GM18498 (cell line): ENCODE results near the gene PIP5KL1.
A peak's percentile ranks its signal among the peaks of the same experiment; 100 is the strongest.

Experiments used
- ATAC-seq: cut with Tn5 transposase; IDR thresholded peaks from one replicate; pipeline ENCODE4 v1.9.1; 2021; ENCODE audit warnings: mild to moderate bottlenecking, moderate library complexity; ENCODE audit not compliant: unreplicated experiment

The PIP5KL1 gene, protein sequence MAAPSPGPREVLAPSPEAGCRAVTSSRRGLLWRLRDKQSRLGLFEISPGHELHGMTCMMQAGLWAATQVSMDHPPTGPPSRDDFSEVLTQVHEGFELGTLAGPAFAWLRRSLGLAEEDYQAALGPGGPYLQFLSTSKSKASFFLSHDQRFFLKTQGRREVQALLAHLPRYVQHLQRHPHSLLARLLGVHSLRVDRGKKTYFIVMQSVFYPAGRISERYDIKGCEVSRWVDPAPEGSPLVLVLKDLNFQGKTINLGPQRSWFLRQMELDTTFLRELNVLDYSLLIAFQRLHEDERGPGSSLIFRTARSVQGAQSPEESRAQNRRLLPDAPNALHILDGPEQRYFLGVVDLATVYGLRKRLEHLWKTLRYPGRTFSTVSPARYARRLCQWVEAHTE

DNA sequence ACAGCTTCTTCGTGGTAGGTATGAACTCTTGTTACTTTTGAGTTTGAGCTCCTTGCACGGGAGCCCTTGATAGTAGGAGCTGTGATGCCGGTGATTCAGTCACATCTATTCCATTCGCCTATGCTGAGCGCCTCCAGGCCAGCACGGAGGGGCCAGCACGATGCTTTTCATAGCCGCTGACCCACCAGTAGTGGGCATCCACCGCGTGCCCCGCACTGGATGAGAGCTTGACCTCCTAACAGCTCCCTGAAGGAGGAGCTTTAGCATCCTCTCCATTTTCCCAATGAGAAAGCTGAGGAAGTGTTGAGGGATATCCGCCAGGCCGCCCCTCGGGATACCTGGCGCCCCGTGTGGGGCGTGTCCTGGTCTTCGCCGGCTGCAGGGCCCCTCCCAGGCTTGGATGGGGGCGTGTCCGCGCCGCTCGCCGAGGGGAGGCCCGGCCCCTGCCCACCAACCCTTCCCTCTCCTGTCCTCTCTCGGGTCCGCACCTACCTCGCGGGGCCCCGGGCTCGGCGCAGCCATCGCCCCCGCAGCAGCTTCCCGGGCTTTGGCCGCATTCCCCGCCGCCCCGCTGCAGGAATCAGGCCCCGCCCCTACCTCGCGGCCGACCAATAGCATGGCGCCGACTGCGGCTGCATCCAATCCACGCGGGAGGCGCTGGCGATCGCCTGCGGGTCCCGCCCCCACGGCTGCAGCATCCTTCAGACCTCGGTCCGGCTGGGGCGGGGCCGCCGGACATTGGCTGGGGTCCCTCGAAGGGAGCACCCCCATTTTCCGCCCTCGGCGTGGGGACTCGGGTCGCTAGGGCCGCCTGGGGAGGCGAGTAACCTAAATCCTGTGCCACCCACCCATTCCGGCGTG lies at the start of gene PIP5KL1:
PIP5KL1 (minus strand) TSS at position 547 of the 861 bp plus-strand sequence; CDS start at position 522, 25 bp downstream.
- ATAC-seq: peak; percentile 86

DNA sequence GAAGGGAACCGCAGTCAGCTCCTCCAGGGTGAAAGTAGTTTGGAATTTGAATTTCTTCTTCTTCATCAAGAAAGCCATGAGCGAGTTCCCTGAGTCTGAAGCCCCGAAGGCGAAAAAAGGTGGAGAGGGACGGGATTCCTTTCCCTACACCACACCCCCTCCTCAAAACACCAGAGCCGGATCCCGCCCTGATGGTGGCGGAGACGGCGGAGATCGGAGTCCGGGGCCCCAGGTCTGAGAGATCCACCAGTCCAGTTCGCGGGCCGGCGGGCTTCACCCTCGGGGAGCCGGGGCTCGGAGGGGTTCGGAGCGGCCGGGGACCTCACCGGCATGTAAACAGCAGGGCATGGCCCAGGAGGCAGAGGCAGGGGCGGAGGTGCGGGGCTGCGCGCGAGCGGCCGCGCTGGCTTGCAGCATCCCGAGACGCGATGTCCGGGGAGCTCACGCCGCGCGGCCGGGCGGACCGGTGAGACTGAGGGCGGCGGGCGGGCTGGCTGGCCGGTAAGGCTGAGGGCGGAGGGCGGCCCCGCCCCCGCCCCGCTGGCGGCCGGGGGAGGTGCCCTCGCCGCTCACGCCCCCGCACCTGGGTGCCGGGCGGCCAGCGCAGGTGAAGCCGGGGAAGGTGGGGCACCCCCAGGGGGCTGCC lies 49.6 kb upstream of the PIP5KL1 start:
- ATAC-seq: peak; percentile 43

DNA sequence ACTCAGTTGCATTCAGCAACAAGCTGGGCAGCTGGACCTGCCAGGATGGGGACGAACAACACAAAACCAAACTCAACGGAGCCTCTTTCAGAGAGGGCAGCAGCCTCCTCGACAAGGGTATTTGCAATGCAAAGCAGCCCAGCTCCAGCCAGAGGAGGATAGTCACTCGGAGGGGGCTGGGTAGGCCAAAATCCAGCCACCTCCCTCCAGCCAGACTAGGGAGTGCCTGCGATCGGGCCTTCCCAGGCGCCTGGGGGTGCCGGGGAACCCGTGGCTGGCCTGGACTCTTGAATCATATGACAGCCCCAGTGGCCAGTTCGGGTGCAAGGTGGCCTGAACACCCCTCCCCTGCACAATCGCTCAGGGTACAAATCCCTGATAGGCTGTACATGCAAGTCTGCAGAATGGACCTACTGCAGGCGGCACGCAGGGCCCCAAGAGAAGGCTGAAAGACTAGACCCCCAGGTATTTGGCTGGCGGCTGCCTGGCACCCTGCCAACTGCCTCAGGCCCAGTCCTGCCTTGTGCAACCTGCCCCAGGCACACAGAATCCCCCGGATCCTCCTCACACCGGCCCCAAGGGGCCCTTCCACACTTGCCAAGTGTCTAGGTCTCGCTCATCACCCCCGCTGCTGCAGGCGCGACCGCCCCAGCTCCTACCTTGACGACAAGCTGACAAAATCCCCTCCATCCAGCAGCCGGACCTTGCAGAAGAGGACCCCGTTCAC lies 48.9 kb upstream of the PIP5KL1 start:
- ATAC-seq: no peak

DNA sequence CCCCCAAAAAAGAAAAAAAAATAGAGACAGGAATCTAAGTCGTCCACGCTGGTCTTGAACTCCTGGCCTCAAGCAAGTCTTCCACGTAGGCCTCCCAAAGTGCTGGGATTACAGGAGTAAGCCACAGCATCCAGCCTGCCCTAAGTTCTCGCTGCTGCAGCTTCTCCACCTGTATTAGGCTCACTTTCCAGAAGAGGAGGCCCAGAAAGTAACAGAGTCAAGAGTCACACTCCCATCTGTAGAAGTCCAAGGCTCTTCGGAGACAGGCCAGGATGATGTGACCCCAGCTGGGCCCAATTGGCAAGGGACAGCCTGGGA lies 48.4 kb upstream of the PIP5KL1 start:
- no peak for ATAC-seq

DNA sequence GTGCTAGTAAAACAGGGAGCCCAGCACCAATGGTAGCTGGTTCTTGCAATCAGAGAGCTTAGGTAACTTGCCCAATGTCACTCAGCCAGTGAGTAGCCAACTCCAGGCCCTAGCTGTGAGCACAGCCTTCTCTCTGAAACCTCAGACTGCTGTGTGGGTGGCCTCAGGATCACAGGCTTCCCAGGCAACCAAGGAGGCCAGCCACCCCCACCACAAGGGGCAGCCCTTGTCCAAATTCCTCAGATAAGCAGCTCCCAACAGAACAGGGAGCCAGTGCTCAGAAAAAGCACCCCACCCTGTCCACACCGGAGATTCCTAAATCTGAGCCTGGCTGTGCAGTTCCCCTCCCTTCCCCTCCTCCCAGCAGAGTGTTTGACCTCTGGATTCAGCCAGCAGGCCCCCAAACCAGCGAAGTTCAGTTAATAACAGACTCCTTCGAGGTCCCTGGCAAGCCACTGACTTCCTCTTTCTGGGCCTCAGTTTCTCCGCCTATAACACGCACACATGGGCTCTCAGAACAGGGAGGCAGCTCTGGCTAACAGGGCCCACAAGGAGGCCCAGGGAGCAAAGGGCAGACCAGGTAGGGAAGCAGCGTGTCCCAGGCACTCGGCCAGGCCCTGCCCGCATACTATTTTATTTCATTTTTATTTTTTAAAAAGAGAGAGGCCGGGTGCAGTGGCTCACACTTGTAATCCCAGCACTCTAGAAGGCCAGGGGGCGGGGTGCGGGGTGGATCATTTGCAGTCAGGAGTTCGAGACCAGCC lies 47.5 kb upstream of the PIP5KL1 start:
- no peak for ATAC-seq

DNA sequence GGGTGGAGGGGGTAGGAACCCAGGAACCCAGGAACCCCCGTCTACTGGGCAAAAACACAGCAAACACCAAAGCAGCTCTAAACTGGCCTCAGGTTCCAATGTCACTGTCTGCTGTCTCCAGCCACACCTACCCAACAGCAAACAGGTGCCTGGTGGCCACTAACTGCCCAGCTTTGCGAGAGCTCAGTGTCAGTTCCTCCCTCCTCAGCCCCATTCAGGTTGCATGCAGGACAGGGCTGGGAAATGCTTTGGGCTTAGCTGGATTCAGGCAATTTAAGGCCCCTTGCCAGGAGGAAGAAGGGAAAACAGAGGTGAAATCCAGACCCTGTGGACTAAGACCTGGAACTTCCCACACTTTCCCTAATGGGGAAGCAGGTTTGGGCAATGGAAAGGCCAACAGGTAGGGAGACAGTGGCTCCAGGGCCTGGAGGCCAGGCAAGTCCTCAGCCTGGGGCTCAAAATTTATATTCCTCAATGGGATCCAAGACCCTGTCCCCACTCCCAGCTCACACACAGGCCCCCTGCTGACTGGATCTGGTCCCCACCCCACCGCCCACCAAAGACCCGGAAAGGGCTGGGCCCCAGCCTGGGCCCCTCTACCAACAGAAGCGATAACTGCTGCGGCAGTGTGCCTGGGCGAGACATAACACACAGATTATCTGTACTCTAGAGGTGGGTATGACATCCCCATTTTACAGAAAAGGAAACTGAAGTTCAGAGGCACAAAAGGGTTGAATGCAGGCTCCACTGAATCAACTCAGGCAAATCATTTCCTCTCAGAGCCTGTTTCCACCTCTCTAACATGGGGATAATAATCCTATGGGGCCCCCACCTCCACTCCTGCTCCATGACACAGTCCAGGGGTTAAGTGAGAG lies 46.7 kb upstream of the PIP5KL1 start:
- ATAC-seq: no peak

DNA sequence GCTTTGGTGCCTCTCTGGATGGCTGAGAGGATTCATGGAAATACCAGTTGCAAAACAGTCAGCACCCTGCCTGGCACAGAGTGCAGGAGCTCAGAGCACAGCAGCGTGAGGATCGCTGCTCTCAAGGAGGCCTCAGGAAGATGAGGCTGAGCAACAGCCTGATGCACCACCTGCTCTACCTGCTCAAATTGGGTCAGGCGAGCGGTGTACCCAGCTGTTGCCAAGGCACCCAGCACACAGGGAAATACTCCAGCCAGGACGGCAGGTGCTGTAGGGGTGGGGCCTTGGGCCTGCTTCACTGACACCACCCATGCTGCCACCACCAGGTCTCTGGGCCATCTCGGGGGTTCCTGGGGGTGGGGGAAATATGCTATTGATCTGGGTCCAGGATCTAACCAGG lies 45.9 kb upstream of the PIP5KL1 start:
- no peak for ATAC-seq

DNA sequence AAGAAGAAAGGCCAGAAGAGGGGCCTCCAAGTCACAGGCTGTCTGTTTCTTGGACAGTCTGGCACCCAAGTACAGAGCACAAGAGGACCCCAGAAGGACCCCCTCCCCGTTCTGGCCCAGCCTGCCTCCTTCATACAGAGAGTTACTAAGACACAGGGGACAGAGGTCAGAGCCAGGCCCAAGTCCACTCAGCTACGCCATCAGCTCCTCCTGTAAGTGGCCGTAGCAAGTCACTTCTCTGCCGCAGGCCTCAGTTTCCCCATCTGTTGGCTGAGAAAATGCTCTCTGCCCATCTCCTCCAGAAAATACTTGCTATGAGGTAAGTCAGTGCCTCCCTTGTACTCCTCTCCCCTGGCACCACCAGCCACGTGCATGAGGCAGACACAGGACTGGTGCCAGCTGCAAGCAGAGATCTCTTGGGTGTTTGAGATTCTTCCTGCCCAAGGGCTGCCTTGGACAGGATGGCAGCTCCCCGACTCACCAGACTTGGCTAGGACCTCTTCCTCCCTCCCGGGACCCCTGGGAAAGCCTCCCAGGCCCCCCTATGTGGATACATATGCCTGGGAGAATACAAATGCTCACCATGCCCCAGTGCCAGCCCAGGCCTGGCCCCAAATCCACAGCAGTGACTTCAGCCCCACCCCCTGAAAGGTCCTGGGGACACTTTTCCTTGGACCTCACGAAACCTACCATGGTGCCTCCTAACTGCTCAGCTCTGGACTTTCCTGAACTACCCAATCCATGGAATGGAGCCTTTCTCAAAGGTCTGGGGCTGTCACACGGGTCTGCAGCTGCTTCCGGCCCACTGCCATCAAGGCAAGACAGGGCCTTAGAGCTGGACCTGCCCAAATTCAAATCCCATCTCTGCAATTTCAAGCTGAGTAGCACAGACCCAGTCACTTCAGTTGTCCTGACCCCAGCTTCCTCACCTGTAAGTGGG lies 45.1 kb upstream of the PIP5KL1 start:
- no peak for ATAC-seq

DNA sequence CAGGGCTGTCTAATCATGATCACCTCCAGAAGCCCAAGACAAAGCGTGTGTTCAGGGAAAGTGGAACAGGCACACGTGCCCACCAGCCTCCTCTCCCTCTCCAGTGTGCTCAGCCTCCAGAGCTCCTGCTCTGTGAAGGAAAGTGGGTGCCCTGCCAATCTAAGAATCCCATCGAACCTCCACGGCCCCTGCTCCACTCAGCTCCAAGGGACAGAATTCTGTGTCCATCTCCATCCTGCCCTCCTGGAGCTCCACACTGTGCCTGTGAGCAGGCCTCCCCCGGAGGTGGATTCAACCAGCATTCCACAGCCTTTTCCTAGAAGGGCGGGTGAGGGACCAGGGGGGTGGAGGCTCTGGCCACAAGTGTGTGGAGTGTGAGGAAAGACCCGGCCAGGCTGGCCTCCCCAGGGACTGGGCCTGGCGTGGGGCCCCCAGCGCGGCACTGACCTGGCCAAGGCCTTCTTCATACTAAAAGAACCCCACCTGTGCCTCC lies 44.2 kb upstream of the PIP5KL1 start:
- no peak for ATAC-seq

DNA sequence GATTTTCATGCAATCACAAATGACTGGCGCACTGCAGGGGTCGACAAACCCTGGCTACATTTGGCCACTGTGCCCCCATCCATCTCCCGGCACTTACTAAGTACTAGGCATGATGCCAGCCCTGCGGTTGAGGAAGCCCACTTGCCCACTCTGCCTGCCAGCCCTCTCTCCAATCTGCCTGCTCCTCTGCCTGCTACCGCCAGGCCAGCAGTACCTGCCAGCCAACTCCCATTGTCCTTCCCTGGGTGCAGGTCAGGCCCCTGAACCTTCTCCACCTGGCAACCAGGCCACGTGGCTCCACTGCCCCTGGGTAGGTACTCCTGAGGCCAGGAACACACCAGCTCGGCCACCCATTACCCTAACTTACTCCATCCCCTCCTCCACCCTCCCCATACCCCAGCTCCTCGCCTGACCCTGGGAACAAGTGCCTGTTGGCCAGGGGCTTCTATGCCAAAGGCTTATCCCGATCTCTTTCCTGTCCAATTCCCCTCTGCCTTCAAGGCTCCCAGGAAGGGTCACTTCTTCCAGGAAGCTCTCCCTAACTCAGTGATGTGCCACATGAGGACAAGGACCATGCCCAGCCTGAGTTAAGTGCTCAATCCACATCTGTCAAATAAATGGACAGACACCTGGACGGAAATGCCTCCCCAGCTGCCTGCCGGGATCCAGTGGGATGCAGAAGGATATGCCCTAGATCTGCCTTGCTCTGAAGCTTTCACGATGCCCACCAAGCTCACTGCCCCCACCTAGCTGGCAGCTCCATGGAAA lies 43.6 kb upstream of the PIP5KL1 start:
- ATAC-seq: no peak

DNA sequence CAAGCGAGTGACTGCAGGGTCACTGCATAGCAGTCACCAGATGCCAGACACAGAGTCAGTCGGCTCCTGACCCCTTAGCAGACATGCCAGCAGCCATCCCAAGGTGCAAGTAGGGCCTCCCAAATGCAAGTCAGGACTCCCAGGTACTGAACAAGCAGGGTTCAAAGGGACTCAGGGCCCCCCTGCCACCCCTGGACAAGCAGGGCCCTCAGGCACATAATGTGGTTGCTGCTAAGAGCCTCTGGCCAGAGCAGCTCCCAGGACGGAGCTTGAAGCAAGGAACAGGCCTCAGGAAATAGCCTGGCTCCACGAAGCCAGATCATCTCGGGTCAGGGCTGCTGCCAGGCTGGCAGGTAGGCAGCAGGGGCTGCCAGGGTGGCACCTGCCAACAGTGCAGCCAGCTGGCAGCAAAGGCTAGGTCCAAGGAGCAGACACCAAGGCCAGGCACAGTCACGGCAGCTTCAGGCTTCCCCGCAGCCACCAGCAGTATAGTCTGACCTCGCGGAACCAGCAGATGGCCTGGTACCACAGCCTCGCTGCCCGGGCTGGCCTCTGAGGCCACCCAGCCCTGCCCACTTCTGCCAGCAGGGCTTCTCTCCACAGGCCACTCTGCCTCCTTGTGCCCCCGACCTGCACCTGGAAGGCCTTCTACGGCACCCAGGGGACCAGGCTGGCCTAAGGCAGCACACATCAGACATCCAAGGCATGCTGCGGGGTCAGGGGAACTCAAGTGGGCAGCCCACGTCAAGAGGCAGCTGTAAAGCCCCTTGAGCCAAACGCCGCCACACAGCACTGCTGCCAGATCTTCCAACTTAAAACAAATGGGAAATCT lies 42.8 kb upstream of the PIP5KL1 start:
- no peak for ATAC-seq

DNA sequence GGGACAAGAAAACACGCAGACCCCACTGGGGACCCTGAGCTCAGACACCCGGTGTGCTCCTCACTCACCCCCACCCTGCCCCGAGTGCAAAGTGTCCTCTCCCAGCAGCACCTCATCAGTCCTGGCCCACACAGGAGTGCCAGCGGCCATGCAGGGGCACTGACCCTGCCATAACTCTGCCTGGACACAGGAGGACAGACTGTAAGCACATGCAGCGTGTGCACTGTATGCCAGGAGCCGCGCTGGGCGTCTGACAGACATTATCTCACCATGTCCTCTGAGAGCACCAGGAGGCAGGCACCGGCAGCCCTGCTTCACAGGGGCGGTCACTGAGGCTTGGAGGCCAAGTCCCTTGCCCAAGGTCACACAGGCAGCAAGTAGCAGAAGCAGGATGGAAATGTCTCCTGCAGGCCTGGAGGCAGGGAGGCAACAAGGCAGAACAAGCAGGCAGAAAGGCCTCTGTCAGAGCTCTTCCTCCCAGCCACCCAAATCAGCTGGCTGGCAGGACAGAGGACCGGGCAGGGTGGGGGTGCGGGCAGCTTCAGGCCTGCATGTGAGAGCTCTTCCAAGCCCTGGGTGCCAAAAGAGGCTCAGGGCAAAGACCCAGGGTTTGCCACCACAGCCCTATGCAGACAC lies 41.8 kb upstream of the PIP5KL1 start:
- ATAC-seq: no peak

DNA sequence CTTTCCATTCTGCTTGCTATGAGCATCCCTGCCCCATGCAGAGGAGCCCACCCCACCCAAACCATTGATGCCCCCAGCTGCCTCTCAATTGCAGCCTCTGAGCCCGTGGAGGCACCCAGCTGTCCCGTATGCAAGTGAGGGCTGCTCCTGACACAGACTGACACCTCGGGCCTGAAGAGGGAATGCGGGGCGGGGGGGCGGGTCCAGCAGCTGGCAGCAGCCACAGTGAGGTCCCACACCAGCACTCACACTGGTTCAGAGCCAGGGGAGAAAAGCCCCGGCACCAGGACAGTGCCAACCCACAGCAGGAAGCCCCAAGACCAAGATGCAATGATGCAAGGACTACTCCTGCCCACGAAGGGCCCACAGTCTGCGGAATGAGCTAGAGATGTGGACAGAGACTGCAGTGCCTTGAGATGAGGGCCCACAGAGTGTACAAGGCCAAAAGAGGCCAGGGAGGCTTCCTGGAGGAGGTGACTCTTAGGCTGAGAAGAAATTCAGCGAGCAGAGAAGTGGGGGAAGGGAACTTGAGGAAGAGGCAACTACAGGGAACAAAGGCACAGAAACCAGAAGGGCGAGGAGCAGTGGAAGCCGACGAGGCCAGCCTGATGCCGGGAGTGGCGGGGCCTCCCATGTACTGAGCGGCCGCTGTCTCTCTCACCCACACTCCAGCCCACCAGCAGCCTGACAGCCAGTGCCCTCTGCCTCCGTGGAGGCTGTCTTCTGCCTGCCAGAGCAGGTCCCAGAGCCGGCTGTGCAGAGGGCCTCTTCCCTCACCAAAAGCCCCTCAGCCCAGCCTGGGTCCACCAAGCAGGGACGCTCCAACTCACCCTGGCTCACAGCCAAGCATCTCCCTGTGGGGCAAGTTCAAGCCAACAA lies 41.0 kb upstream of the PIP5KL1 start:
- no peak for ATAC-seq

DNA sequence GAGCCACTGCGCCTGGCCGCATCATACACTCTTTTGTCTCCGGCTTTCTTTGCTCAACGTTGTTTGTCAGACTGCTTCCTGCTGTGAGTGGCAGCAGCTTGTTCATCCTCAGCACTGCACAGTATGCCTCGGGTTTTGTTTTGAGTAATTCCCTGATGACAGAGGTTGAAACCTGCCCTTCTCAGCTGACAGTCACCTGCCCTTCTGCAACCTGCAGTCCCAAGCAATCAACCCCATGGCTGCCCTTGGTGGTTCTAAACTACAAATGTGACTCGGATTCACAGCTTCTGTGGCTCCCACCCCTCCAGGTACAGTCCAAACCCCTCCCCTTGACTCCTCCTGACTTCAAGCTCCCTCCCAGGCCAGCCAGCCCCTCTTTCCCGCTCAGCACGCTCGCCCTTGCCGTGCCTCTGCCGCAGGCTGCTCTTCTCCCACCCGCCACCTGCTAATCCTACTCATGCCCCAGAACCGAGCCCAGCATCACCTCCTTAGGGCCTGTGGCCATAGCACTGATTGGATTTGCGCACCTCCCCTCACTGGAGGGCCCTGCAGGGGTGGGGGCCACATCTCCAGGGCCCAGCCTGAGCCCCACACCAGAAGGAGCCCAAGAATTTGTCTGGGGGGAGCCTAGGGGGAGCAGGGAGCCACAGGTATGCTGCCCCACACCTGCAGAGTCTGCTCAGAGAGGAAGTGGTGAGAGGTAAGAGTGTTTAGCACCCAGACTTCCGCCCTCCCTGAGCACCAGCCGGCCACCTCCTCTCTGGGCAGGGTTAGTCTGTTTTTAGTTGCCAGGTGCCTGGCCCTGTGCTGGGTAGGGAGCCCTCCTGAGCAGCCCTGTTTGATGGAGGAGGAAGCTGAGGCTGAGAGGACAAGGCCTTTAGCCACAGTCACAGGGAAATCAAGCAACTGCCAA lies 40.1 kb upstream of the PIP5KL1 start:
- peak; percentile 81 for ATAC-seq
